HG03575 (cell line): ENCODE data around the gene SCAMP3.
A peak's percentile ranks its signal among the peaks of the same experiment; 100 is the strongest.
"Not testable (repeated sequence)": the region's sequence is repeated elsewhere in the genome, so short reads cannot be mapped to it uniquely, and the experiment has no call there.

Experiments
- ATAC-seq: cut with Tn5 transposase; IDR thresholded peaks from one replicate; pipeline ENCODE4 v1.9.1; 2021; ENCODE audit not compliant: unreplicated experiment, insufficient number of reproducible peaks, low FRiP score; ENCODE audit errors: extremely low read depth

The SCAMP3 gene

DNA sequence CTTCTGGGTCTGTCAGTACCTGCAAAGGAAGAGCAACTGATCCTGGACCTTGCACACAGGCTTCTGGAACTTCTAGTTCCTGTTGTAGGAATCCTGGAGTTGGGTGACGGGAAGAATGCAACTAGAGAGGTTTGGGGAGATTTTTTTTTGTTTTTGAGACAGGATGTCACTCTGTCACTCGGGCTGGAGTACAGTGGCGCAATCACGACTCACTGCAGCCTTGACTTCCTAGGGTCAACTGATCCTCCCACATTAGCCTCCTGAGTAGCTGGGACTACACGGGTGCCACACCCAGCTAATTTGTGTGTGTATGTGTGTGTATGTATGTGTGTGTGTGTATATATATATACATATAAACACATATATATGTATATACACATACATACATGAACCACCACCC, 25.7 kb downstream of the SCAMP3 start:
- no peak for ATAC-seq

DNA sequence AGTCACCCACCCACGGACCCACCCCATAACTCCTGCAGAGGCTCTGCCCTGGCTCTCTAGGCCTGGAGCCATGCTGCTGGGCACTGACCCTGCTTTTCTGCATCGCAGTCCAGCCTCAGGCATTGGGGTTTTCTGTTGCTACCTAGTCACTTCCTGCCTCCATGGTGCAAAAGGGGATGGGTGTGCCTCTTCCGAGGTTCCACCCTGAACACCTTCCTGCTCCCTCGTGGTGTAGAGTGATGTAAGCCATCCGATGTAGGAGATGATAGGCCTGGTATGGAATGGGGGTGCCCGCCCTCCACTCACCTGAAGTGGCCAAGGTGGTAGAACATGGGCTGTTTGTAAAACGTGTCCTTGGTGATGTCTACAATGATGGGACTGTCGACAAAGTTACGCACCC, 26.8 kb downstream of the SCAMP3 start:
- not testable (repeated sequence) for ATAC-seq

DNA sequence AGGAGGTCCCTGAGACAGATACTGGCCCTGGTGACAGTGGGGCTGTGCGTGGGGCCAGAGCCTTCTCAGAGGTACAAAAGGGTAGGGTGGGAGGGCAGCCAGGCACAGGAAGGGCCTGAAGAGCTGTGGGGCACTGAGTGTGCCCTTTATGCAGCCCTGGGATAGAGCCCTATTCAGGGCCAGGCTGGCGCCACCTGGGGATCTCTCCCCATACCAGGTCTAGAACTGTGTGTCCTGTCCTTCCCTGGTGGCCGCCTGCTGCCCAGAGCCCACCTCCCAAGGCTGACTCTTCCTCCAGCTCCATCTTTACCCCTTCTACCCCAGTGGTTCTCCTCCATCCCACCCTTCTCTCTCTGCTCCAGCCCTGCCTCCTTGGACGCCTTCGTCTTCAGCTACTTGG, 28.7 kb downstream of the SCAMP3 start:
- ATAC-seq = not testable (repeated sequence)

DNA sequence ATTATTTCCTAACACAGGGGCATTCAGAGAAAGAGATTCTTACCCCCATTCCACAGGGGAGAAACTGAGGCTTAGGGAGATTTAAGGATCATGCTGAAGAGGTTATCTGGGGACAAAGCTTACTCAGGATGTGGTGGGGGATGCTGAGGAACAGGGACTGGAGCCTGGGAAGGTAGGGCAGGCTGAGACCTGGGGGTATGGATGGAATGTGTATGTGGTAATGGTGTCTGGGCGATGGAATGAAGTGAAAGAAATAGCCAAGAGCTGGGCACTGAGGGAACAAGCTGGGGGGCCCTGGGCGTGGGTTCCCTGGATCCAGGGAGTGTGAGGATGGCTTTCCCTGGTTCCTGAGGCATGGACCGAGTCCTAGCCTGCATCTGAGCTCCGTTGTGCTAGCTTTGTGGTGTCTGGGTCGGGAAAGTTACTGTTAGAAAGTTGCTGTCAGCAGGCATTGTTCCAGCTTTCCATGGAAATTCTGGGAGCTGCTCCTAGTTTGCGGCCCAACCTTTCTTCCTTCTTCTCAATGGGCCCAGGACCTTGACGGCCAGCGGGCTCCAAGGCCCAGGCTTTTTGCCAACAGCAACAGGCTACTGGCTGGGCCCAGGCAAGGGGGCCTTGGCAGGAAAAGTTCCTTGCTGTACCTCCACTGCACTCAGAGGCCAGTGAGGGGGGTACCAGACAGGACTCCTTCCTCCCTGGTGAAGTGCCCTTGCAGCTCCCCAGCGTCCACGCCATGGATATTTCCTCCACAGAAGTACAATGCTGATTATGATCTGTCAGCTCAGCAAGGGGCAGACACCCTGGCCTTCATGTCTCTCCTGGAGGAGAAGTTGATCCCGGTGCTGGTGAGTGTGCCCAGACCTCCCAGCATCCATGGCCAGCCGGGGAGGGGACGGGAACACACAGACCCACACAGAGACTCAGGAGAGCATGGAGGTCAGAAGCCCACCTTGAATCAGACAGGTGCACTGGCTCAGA, 29.9 kb downstream of the SCAMP3 start:
- ATAC-seq = not testable (repeated sequence)

DNA sequence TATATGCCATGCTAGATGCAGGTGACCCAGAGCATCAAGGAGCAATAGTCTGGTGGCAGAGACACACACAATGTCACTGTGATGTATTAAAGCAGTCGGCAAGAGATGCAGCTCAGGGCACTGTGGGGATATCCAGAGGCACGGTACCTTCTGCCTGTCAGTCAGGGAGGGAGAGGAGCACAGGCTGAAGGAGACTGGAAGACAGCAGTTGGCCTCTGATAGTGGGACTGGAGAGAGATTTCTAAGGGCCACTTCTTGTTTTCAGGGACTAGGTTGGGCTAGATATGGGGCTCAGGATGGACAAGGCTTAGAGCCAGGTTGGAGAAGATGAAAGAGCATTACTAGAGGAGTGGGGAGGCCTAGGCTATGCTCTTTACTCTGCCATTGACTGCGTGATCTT, 30.9 kb downstream of the SCAMP3 start:
- not testable (repeated sequence) for ATAC-seq

DNA sequence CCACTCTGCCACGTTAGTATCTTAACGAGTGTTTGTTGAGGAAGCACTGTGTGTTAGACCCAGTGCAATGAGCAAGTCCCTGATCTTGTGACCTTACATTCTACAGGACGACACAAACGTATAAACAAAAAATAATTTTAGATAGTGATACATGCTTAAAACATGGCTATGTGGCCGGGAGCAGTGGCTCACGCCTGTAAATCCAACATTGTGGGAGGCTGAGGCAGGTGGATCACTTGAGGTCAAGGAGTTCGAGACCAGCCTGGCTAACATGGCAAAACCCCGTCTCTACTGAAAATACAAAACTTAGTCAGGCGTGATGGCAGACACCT, 34.1 kb downstream of the SCAMP3 start:
- ATAC-seq = no peak

DNA sequence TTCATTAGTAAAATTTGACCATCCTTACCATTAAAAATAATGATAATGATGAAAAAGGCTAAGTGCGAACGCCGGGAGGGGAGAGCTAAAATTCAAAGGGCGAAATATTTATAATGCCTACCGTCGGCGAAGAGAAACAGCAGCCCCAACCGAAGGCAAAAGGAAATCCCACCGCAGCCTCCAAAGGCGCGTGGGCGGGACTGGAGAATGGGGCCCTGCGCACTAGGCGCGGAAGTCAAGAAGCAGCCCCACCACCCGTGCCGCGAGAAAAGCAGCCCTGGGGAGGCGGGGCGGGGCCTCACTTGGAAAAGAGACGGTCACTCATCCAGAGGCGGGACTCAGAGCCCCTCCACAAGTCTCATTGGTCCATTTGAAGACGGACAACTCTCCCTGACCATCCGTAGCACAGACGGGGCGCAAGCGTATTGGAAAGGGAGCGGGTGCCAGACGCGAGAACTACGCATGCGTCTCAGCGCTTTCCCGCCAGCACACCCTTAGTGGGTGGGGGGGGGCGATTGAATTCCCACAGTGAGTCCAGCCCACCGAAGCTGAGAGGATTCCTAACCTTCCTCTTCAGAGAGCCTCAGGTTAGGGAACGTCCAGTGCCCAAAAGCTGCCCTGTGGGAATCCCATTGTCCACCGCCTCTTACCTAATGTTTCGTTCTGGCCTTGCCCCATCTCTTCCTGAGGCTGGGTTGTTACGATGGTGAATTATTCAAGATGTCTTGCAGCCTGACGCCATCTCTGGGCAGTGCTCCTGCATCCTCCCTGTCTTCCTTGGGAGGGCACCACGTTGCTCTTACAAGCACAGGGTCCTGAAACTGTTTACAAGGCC, 34.7 kb downstream of the SCAMP3 start:
- peak; percentile 64 for ATAC-seq

DNA sequence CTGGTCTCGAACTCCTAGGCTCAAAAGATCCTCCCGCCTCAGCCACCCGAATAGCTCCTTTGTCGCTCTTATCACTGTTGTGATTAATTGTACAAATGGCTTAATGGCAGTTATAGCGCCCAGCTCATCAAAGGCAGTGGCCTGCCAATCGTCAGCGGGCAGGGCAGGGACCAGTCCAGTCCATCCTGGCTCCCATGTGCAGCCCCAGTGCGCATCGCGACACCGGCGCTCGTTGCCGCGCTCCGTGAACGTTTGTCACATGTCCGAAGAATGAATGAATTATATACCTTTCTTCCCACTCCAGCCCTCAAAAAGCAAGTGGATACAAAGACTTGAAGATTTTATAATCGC, 35.3 kb downstream of the SCAMP3 start:
- ATAC-seq = no peak

DNA sequence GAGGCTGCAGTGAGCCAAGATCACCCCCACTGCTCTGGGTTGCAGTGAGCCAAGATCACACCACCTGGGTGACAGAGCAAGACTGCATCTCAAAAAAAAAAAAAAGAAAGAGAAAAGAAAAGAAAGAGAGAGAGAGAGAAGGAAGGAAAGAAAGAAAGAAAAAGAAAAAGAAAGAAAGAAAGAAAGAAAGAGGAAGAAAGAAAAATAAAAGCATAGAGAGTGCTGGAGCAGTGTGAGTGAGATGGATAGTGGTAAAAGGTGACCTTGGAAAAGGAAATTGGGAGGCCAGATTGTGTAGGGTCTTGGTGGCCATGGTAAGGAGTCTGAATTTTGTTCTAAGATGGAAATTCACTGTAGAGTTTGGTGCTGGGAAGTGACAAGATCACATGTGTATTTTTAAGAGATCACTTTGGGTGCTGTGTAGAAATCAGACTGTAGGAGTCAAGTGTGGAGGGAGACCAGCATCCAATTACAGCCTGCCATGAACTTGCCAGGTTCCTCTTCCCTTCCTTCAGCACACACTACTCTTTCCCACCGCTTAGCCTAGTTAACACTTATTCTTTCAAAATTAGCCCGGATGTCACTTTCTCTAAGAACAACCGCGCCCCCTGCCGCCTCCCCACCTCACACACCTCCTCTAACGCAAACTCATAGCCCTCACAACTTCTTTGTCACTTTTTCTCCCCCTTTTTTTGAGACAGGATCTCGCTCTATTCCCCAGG, 35.8 kb downstream of the SCAMP3 start:
- ATAC-seq = no peak

DNA sequence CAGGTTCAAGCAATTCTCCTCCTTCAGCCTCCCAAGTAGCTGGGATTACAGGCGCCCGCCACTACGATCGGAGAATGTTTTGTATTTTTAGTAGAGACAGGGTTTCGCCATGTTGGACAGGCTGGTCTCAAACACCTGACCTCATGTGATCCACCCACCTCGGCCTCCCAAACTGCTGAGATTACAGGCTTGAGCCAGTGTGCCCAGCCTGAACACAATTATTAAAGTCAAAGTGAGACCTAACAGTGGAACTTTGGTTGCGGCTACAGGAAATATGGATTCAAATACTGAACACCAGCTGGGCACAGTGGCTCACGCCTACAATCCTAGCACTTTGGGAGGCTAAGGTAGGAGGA, 36.8 kb downstream of the SCAMP3 start:
- ATAC-seq = not testable (repeated sequence)

DNA sequence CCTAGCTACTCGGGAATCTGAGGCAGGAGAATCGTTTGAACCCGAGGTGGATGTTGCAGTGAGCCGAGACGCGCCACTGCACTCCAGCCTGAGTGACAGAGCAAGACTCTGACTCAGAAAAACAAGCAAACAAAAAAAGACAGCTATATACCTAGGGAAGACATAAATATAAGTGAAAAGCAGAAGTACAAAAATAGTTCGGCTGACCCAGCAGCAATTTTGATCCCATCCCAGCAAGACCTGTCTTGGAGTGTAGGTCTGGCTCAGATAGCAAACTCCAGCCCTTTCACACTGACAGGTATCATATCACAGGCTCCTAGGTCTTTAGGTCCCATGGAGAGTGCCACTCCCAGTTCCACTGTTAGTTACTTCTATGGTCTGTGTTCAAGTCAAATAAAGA, 39.1 kb downstream of the SCAMP3 start:
- no peak for ATAC-seq

DNA sequence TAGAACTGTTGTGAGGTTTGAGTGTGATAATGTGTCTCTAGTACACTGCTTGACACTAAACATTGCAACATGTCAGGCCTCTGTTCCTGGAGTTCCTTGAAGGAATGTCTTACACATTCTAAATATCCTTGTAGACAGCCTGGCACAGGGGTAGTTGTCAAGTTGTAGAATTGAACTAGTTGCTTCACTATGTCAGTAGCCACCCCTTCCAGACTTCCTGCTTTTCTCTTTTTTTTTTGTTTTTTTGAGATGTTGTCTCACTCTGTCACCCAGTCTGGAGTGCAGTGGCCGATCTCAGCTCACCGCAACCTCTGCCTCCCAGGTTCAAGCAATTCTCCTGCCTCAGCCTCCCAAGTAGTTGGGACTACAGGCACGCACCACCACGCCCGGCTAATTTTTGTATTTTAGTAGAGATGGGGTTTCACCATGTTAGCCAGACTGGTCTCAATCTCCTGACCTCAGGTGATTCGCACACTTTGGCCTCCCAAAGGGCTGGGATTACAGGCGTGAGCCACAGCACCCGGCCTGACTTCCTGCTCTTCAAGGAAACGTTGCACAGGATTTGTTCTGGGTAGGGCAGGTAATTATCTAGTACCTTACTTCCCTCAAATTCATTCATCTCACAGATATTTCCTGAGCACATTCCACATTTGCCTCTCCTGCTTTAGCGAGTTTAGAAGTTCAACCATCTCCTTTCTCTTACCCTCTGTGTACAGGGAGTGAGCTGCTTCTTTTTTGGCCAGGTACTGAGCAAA, 41.8 kb downstream of the SCAMP3 start:
- not testable (repeated sequence) for ATAC-seq

DNA sequence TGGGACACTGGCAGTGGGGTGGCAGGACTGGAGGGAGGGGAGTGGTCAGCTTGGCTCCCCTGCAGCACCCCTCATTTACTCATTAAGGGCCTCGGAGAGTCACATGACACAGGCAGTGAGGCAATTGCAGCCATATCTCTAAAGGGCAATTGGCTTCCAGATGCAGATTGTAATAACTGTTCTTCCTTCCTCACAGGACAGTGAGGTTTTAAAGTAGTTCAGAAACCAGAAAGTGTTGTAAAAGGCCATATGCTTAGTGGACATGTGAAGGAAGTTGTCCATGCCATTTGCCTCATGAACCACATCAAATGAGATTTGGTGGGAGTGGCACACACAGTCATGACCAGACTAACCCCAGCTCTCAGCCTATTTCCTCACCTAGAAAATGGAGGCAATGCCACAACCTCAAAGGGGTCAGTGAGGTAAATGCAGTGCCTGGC, 42.5 kb downstream of the SCAMP3 start:
- no peak for ATAC-seq

DNA sequence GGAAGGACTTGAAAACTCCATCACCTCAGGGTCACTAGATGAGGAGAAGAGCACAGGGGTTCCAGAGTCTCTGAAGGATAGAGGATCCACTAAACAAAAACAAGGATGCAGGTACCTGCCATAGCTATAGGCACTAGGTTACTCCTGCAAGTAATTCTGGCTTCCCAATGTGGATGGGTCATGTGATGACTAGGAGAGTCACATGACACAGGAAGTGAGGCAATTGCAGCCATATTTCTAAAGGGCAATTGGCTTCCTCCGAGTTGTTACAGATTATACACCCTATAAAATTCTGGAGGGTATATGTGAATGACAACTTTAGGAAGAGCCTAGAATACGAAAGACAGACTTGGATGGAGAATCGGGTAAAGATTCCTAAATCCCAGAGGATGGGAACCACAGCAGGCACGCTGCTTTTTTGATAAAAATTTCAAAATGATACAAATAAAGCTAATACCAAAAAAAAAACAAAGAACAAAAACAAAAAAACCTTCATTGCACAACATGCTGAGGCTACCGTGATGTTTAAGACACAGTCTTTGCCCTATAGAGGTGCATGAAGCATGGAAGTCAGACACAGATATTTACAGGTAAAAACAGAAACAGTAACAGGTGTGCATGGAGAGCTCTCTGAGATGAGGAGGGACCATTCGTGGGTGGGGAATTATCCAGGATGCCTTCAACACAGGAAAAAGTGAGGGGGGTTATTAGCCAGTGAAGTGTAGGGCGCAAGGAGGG, 43.1 kb downstream of the SCAMP3 start:
- ATAC-seq = no peak

DNA sequence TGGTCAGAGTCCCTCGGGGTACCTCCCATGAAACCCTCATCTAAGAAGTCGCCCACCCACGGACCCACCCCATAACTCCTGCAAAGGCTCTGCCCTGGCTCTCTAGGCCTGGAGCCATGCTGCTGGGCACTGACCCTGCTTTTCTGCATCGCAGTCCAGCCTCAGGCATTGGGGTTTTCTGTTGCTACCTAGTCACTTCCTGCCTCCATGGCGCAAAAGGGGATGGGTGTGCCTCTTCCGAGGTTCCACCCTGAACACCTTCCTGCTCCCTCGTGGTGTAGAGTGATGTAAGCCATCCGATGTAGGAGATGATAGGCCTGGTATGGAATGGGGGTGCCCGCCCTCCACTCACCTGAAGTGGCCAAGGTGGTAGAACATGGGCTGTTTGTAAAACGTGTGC, 47.5 kb downstream of the SCAMP3 start:
- not testable (repeated sequence) for ATAC-seq

DNA sequence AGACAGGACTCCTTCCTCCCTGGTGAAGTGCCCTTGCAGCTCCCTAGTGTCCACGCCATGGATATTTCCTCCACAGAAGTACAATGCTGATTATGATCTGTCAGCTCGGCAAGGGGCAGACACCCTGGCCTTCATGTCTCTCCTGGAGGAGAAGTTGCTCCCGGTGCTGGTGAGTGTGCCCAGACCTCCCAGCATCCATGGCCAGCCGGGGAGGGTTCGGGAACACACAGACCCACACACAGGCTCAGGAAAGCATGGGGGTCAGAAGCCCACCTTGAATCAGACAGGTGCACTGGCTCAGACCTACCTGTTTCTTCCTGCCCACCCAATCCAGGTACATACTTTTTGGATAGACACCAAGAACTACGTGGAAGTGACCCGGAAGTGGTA, 50.1 kb downstream of the SCAMP3 start:
- not testable (repeated sequence) for ATAC-seq

DNA sequence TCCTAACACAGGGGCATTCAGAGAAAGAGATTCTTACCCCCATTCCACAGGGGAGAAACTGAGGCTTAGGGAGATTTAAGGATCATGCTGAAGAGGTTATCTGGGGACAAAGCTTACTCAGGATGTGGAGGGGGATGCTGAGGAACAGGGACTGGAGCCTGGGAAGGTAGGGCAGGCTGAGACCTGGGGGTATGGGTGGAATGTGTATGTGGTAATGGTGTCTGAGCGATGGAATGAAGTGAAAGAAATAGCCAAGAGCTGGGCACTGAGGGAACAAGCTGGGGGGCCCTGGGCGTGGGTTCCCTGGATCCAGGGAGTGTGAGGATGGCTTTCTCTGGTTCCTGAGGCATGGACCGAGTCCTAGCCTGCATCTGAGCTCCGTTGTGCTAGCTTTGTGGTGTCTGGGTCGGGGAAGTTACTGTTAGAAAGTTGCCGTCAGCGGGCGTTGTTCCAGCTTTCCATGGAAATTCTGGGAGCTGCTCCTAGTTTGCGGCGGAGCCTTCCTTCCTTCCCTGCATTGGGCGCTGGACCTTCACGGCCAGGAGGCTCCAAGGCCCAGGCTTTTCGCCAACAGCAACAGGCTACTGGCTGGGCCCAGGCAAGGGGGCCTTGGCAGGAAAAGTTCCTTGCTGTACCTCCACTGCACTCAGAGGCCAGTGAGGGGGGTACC, 50.6 kb downstream of the SCAMP3 start:
- ATAC-seq = not testable (repeated sequence)
